HepG2 (cell line): ENCODE measurements around the gene ERCC4.

Experiments used
- CREM ChIP-seq, 2 experiments: sonication (generic) in 1 of 2; formaldehyde crosslinking in 1 of 2; IDR thresholded peaks; 2 replicates each; pipeline versions ENCODE4 v1.4.0 to v1.6.1; 2016 to 2020; ENCODE audit warnings: antibody characterized with exemption in 1 of 2, mild to moderate bottlenecking in 1 of 2, missing genetic modification reagents in 1 of 2
- GABPA ChIP-seq, 2 experiments: IDR thresholded peaks; 2 replicates each; pipeline ENCODE4 v1.6.1; 2011 to 2016; ENCODE audit warnings: low read depth in 2 of 2, low read length in 1 of 2, missing biosample characterization in 1 of 2, missing genetic modification characterization in 1 of 2
- GTF2F1 ChIP-seq: fragments of 150-350 bp; IDR thresholded peaks from 2 replicates; pipeline ENCODE4 v1.6.1; 2014; ENCODE audit warnings: low read length
- HMG20B ChIP-seq: conservative IDR thresholded peaks from 2 replicates; pipeline ENCODE4 v1.6.1; 2016; ENCODE audit warnings: missing genetic modification reagents, missing compliant biosample characterization
- HMGA1 ChIP-seq: sonication (generic); formaldehyde crosslinking; conservative IDR thresholded peaks from 2 replicates; pipeline ENCODE4 v1.4.0; 2020; ENCODE audit warnings: missing genetic modification reagents
- NCOA1 ChIP-seq: sonication (generic); formaldehyde crosslinking; IDR thresholded peaks from 2 replicates; pipeline ENCODE4 v1.9.0; 2021; ENCODE audit warnings: missing genetic modification reagents
- NFKB2 ChIP-seq: sonication (generic); formaldehyde crosslinking; IDR thresholded peaks from 2 replicates; pipeline ENCODE4 v1.4.0; 2020; ENCODE audit warnings: missing genetic modification reagents, borderline replicate concordance
- PLRG1 ChIP-seq: fragments of 450-650 bp; conservative IDR thresholded peaks from 2 replicates; pipeline ENCODE4 v1.6.1; 2016
- POLR2AphosphoS5 ChIP-seq: IDR thresholded peaks from 2 replicates; pipeline ENCODE4 v1.6.1; 2012; ENCODE audit warnings: low read depth, low read length
- SAFB2 ChIP-seq: sonication (generic); formaldehyde crosslinking; IDR thresholded peaks from 2 replicates; pipeline ENCODE4 v1.5.1; 2020; ENCODE audit warnings: missing genetic modification reagents, low read depth, mild to moderate bottlenecking, borderline replicate concordance
- ZNF367 ChIP-seq: sonication (generic); formaldehyde crosslinking; IDR thresholded peaks from 2 replicates; pipeline ENCODE4 v1.4.0; 2020; ENCODE audit warnings: missing genetic modification reagents, borderline replicate concordance
- TF ChIP-seq, protein P1 (sequence below), 2 experiments: IDR thresholded peaks; 2 replicates each; pipeline ENCODE4 v1.6.1; 2011 to 2012; ENCODE audit warnings: low read length in 2 of 2, borderline replicate concordance in 1 of 2, low read depth in 1 of 2, mild to moderate bottlenecking in 1 of 2, moderate library complexity in 1 of 2
- TF ChIP-seq, protein P2 (sequence below): sonication (generic); formaldehyde crosslinking; IDR thresholded peaks from 2 replicates; pipeline ENCODE4 v1.4.0; 2020; ENCODE audit warnings: missing genetic modification reagents, mild to moderate bottlenecking, borderline replicate concordance

GRCh38 chr16:13956635-13957196, 36.8 kb downstream of the ERCC4 start:
- TF ChIP-seq SAFB2 (CRISPR knock-in tag) (no peak), PLRG1 (no peak), HMGA1 (CRISPR knock-in tag) (no peak), POLR2AphosphoS5 (no peak), ZNF367 (CRISPR knock-in tag) (no peak), HMG20B (CRISPR knock-in tag) (no peak), CREM (IDR thresholded peaks at IDR 0.05) (no peak), CREM (CRISPR knock-in tag; IDR thresholded peaks at IDR 0.05) (no peak), GABPA (IDR thresholded peaks at IDR 0.05; ENCODE audit: low read depth, low read length) (no peak), GABPA (CRISPR knock-in tag; IDR thresholded peaks at IDR 0.05; ENCODE audit: low read depth) (no peak), GTF2F1 (no peak), NCOA1 (CRISPR knock-in tag) (no peak), NFKB2 (CRISPR knock-in tag) (no peak)
- TF ChIP-seq, protein P1, sequence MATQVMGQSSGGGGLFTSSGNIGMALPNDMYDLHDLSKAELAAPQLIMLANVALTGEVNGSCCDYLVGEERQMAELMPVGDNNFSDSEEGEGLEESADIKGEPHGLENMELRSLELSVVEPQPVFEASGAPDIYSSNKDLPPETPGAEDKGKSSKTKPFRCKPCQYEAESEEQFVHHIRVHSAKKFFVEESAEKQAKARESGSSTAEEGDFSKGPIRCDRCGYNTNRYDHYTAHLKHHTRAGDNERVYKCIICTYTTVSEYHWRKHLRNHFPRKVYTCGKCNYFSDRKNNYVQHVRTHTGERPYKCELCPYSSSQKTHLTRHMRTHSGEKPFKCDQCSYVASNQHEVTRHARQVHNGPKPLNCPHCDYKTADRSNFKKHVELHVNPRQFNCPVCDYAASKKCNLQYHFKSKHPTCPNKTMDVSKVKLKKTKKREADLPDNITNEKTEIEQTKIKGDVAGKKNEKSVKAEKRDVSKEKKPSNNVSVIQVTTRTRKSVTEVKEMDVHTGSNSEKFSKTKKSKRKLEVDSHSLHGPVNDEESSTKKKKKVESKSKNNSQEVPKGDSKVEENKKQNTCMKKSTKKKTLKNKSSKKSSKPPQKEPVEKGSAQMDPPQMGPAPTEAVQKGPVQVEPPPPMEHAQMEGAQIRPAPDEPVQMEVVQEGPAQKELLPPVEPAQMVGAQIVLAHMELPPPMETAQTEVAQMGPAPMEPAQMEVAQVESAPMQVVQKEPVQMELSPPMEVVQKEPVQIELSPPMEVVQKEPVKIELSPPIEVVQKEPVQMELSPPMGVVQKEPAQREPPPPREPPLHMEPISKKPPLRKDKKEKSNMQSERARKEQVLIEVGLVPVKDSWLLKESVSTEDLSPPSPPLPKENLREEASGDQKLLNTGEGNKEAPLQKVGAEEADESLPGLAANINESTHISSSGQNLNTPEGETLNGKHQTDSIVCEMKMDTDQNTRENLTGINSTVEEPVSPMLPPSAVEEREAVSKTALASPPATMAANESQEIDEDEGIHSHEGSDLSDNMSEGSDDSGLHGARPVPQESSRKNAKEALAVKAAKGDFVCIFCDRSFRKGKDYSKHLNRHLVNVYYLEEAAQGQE (IDR thresholded peaks at IDR 0.05; ENCODE audit: borderline replicate concordance in 1 of 2, low read depth in 1 of 2, low read length in 2 of 2) = no peak
- TF ChIP-seq, protein P2, sequence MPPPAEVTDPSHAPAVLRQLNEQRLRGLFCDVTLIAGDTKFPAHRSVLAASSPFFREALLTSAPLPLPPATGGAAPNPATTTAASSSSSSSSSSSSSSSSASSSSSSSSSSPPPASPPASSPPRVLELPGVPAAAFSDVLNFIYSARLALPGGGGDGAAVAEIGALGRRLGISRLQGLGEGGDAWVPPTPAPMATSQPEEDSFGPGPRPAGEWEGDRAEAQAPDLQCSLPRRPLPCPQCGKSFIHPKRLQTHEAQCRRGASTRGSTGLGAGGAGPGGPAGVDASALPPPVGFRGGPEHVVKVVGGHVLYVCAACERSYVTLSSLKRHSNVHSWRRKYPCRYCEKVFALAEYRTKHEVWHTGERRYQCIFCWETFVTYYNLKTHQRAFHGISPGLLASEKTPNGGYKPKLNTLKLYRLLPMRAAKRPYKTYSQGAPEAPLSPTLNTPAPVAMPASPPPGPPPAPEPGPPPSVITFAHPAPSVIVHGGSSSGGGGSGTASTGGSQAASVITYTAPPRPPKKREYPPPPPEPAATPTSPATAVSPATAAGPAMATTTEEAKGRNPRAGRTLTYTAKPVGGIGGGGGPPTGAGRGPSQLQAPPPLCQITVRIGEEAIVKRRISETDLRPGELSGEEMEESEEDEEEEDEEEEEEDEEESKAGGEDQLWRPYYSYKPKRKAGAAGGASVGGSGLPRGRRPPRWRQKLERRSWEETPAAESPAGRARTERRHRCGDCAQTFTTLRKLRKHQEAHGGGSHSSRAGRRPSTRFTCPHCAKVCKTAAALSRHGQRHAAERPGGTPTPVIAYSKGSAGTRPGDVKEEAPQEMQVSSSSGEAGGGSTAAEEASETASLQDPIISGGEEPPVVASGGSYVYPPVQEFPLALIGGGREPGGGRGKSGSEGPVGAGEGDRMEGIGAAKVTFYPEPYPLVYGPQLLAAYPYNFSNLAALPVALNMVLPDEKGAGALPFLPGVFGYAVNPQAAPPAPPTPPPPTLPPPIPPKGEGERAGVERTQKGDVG (CRISPR knock-in tag) = no peak
